Tibial artery (tissue), 4 donors: ENCODE measurements around the gene UGT2B7.

Source experiments
- DNase-seq, 2 donors: peaks; one replicate each; pipeline ENCODE4 v3.0.0-alpha.2; 2019
- H3K27ac ChIP-seq, 2 donors: fragments of 200-600 bp; sonication (generic) in 1 of 2; 1 replicate in 1 of 2; 2 replicates in 1 of 2; pipeline ENCODE4 v1.5.1; 2018 to 2019; ENCODE audit warnings: mild to moderate bottlenecking in 1 of 2
- H3K27me3 ChIP-seq, 2 donors: fragments of 200-600 bp; sonication (generic) in 1 of 2; one replicate each; pipeline versions ENCODE4 v1.5.1 to v1.6.0; 2016 to 2019
- H3K36me3 ChIP-seq, 3 donors: fragments of 200-600 bp; sonication (generic) in 2 of 3; one replicate each; pipeline ENCODE4 v1.5.1; 2016 to 2019; ENCODE audit warnings: mild to moderate bottlenecking in 2 of 3
- H3K4me1 ChIP-seq, 4 donors: fragments of 200-600 bp; sonication (generic) in 2 of 4; 1 replicate in 3 of 4; 2 replicates in 1 of 4; pipeline ENCODE4 v1.5.1; 2016 to 2019
- H3K4me3 ChIP-seq, 2 donors: fragments of 200-600 bp; sonication (generic) in 1 of 2; 1 replicate in 1 of 2; 2 replicates in 1 of 2; pipeline ENCODE4 v1.5.1; 2018 to 2019; ENCODE audit warnings: mild to moderate bottlenecking in 2 of 2
- H3K9me3 ChIP-seq, 3 donors: fragments of 200-600 bp; sonication (generic) in 1 of 3; one replicate each; pipeline ENCODE4 v1.5.1; 2016 to 2019
- CTCF ChIP-seq, 2 experiments: fragments of 200-600 bp in 1 of 2; fragments of 450-650 bp in 1 of 2; IDR thresholded peaks; one replicate each; pipeline ENCODE4 v1.5.1; 2017 to 2019; ENCODE audit warnings: antibody characterized with exemption in 2 of 2, mild to moderate bottlenecking in 1 of 2, moderate library complexity in 1 of 2
- intact Hi-C: fragments of 100-400 bp; cut with DNase I; formaldehyde crosslinking; loops from one replicate; pipeline ENCODE4 v1.15.0; 2023; ENCODE audit warnings: low total_unique reads

UGT2B7 gene

GRCh38 chr4:69056150-69056549 is 40.1 kb upstream of the UGT2B7 start:
- no peak overlapping the region for H3K27ac ChIP-seq
- no peaks in the 10 kb centered on the region for H3K36me3 ChIP-seq
- no peak for TF ChIP-seq CTCF (IDR thresholded peaks at IDR 0.05)
- H3K4me3 ChIP-seq = no peak overlapping the region
- H3K9me3 ChIP-seq = no peaks in the 10 kb centered on the region
- intact Hi-C loops = no loop called here
- H3K27me3 ChIP-seq = no peaks in the 10 kb centered on the region
- DNase-seq = no peak
- H3K4me1 ChIP-seq = no peaks in the 10 kb centered on the region

GRCh38 chr4:69056921-69057550 is 39.2 kb upstream of the UGT2B7 start:
- intact Hi-C loops = no loop called here
- no peak overlapping the region for H3K4me3 ChIP-seq
- no peak overlapping the region for H3K27ac ChIP-seq
- no peaks in the 10 kb centered on the region for H3K4me1 ChIP-seq
- no peak for DNase-seq
- no peaks in the 10 kb centered on the region for H3K27me3 ChIP-seq
- no peak for TF ChIP-seq CTCF (IDR thresholded peaks at IDR 0.05)
- H3K36me3 ChIP-seq = no peaks in the 10 kb centered on the region
- no peaks in the 10 kb centered on the region for H3K9me3 ChIP-seq

GRCh38 chr4:69057620-69058409 is 38.5 kb upstream of the UGT2B7 start:
- DNase-seq = no peak
- Histone ChIP-seq H3K27me3 (no peaks in the 10 kb centered on the region), H3K4me3 (no peak overlapping the region), H3K4me1 (no peaks in the 10 kb centered on the region), H3K36me3 (no peaks in the 10 kb centered on the region), H3K27ac (no peak overlapping the region), H3K9me3 (no peaks in the 10 kb centered on the region)
- TF ChIP-seq CTCF (IDR thresholded peaks at IDR 0.05) = no peak
- intact Hi-C loops = no loop called here

- TF ChIP-seq CTCF (IDR thresholded peaks at IDR 0.05) = no peak
- Histone ChIP-seq H3K4me1 (no peaks in the 10 kb centered on the region), H3K27ac (no peak overlapping the region), H3K36me3 (no peaks in the 10 kb centered on the region), H3K9me3 (no peaks in the 10 kb centered on the region), H3K27me3 (no peaks in the 10 kb centered on the region), H3K4me3 (no peak overlapping the region)
- intact Hi-C loops = no loop called here
- no peak for DNase-seq
Measured at GRCh38 chr4:69058410-69059059, 37.7 kb upstream of the UGT2B7 start.

- DNase-seq = no peak
- Histone ChIP-seq H3K9me3 (no peaks in the 10 kb centered on the region), H3K4me1 (no peaks in the 10 kb centered on the region), H3K27ac (no peak overlapping the region), H3K36me3 (no peaks in the 10 kb centered on the region), H3K4me3 (no peak overlapping the region), H3K27me3 (no peaks in the 10 kb centered on the region)
- intact Hi-C loops = no loop called here
- no peak for TF ChIP-seq CTCF (IDR thresholded peaks at IDR 0.05)
Measured at GRCh38 chr4:69060651-69061308, 35.5 kb upstream of the UGT2B7 start.
